Tibial nerve (tissue), 4 donors: ENCODE data around the gene FOXE3. TPM values are rescaled to one million over a fixed set of nuclear protein-coding genes. Genes with fewer than 3 reads are reported as not detected.

ENCODE experiments used
- DNase-seq, 2 donors: peaks; one replicate each; pipeline ENCODE4 v3.0.0-alpha.2; 2019; ENCODE audit warnings: low spot score in 2 of 2
- H3K27ac ChIP-seq, 4 donors: fragments of 200-600 bp; sonication (generic) in 3 of 4; one replicate each; pipeline ENCODE4 v1.5.1; 2017 to 2019; ENCODE audit warnings: mild to moderate bottlenecking in 1 of 4
- H3K27me3 ChIP-seq, 2 donors: fragments of 200-600 bp; sonication (generic) in 1 of 2; one replicate each; pipeline versions ENCODE4 v1.5.1 to v1.6.0; 2017 to 2019
- H3K36me3 ChIP-seq, 3 donors: fragments of 200-600 bp; sonication (generic); one replicate each; pipeline ENCODE4 v1.5.1; 2018 to 2019
- H3K4me1 ChIP-seq, 4 donors: fragments of 200-600 bp; sonication (generic) in 3 of 4; one replicate each; pipeline ENCODE4 v1.5.1; 2017 to 2019
- H3K4me3 ChIP-seq, 4 donors: fragments of 200-600 bp; sonication (generic) in 3 of 4; one replicate each; pipeline ENCODE4 v1.5.1; 2017 to 2019; ENCODE audit warnings: mild to moderate bottlenecking in 1 of 4, moderate library complexity in 1 of 4
- H3K9me3 ChIP-seq, 4 donors: fragments of 200-600 bp; sonication (generic) in 3 of 4; one replicate each; pipeline ENCODE4 v1.5.1; 2017 to 2019
- CTCF ChIP-seq, 5 experiments: fragments of 200-600 bp in 3 of 5; fragments of 450-650 bp in 2 of 5; sonication (generic) in 3 of 5; IDR thresholded peaks; one replicate each; pipeline ENCODE4 v1.5.1; 2016 to 2019; ENCODE audit warnings: antibody characterized with exemption in 5 of 5, mild to moderate bottlenecking in 3 of 5, moderate library complexity in 2 of 5
- EP300 ChIP-seq, 2 donors: sonication (generic); formaldehyde crosslinking; IDR thresholded peaks; one replicate each; pipeline ENCODE4 v1.6.1; 2017; ENCODE audit warnings: antibody characterized with exemption in 2 of 2, mild to moderate bottlenecking in 1 of 2
- POLR2A ChIP-seq, 2 donors: fragments of 450-650 bp; IDR thresholded peaks; one replicate each; pipeline ENCODE4 v1.6.1; 2017; ENCODE audit warnings: antibody characterized with exemption in 2 of 2, mild to moderate bottlenecking in 2 of 2, moderate library complexity in 2 of 2
- WGBS, 2 donors: methylation state at CpG; one replicate each; pipeline ENCODE4 v1.1.5; 2018; 5-methylcytosine and 5-hydroxymethylcytosine counted together
- total RNA-seq, 4 donors: library from RNA; depleted of rRNA; stranded (reverse); fragments of >200 nt; gene quantifications; one replicate each; pipeline ENCODE4 v1.1.0, GENCODE V29; 2016

Gene FOXE3
- total RNA-seq, 4 donors from 2014 or later: 0.21 to 0.98 TPM; not detected in 2

GRCh38 chr1:47445823-47446550 lies 29.9 kb downstream of the FOXE3 start:
- Histone ChIP-seq H3K9me3 (no peaks in the 10 kb centered on the region), H3K36me3 (no peaks in the 10 kb centered on the region), H3K27me3 (peaks cover 0 to 97% of the 10 kb centered on the region in 2 donors), H3K27ac (peak overlapping the region in 2 of 4 donors; percentile 8 to 84), H3K4me1 (peaks cover 0 to 47% (median 0%) of the 10 kb centered on the region in 4 donors), H3K4me3 (peak overlapping the region in 2 of 4 donors; percentile 7 to 79)
- no peak for DNase-seq
- 58 to 67% methylated on average over 24 to 25 of the region's 25 CpGs for whole genome bisulfite sequencing, 2 donors
- TF ChIP-seq CTCF (IDR thresholded peaks at IDR 0.05) (no peak), POLR2A (IDR thresholded peaks at IDR 0.05) (no peak), EP300 (IDR thresholded peaks at IDR 0.05) (no peak)

GRCh38 chr1:47448462-47449222 lies 32.6 kb downstream of the FOXE3 start:
- Histone ChIP-seq H3K9me3 (no peaks in the 10 kb centered on the region), H3K27ac (peak overlapping the region in 2 of 4 donors; percentile 55 to 61), H3K4me3 (no peak overlapping the region), H3K4me1 (peaks cover 0 to 41% (median 0%) of the 10 kb centered on the region in 4 donors), H3K27me3 (peaks cover 0 to 74% of the 10 kb centered on the region in 2 donors), H3K36me3 (no peaks in the 10 kb centered on the region)
- no peak for TF ChIP-seq POLR2A (IDR thresholded peaks at IDR 0.05)
- TF ChIP-seq EP300 (IDR thresholded peaks at IDR 0.05): no peak
- no peak for TF ChIP-seq CTCF (IDR thresholded peaks at IDR 0.05)
- 48 to 52% methylated on average over 4 of the region's 4 CpGs for WGBS, 2 donors
- DNase-seq: no peak

GRCh38 chr1:47449822-47450552 lies 33.9 kb downstream of the FOXE3 start:
- WGBS, 2 donors: 21 to 35% methylated on average over 32 to 33 of the region's 36 CpGs
- peaks cover 0 to 65% of the 10 kb centered on the region in 2 donors for H3K27me3 ChIP-seq
- DNase-seq: peak in 1 of 2 donors; percentile 37
- peak overlapping the region in 1 of 4 donors; percentile 6 for H3K4me3 ChIP-seq
- H3K9me3 ChIP-seq: no peaks in the 10 kb centered on the region
- H3K27ac ChIP-seq: peak overlapping the region in 2 of 4 donors; percentile 55 to 61
- peaks cover 0 to 30% (median 0%) of the 10 kb centered on the region in 4 donors for H3K4me1 ChIP-seq
- TF ChIP-seq CTCF (IDR thresholded peaks at IDR 0.05): peak; percentile 28 to 68 (median 43)
- TF ChIP-seq POLR2A (IDR thresholded peaks at IDR 0.05): no peak
- no peaks in the 10 kb centered on the region for H3K36me3 ChIP-seq

- Histone ChIP-seq H3K9me3 (no peaks in the 10 kb centered on the region), H3K36me3 (no peaks in the 10 kb centered on the region), H3K27me3 (peaks cover 0 to 64% of the 10 kb centered on the region in 2 donors), H3K4me1 (peaks cover 0 to 25% (median 0%) of the 10 kb centered on the region in 4 donors), H3K27ac (peak overlapping the region in 1 of 4 donors; percentile 61), H3K4me3 (no peak overlapping the region)
- no peak for TF ChIP-seq CTCF (IDR thresholded peaks at IDR 0.05)
- no peak for TF ChIP-seq POLR2A (IDR thresholded peaks at IDR 0.05)
- no peak for TF ChIP-seq EP300 (IDR thresholded peaks at IDR 0.05)
- no peak for DNase-seq
- WGBS, 2 donors: 59 to 75% methylated on average over 4 of the region's 4 CpGs
These were observed 34.5 kb downstream of the FOXE3 start for GRCh38 chr1:47450606-47451005.
